HUES48 (cell line): Measurements from ENCODE around the gene TAL1.

ENCODE experiments used
- H3K27ac ChIP-seq: one replicate; pipeline ENCODE4 v1.7.0; 2013; ENCODE audit warnings: low read depth, low read length, inconsistent platforms
- H3K27me3 ChIP-seq: 2 replicates; pipeline ENCODE4 v1.6.1; 2013; ENCODE audit warnings: mild to moderate bottlenecking, low read length; ENCODE audit not compliant: control insufficient read depth, insufficient read depth
- H3K36me3 ChIP-seq: 2 replicates; pipeline ENCODE4 v1.6.1; 2013; ENCODE audit warnings: low read length; ENCODE audit not compliant: control insufficient read depth, insufficient read depth
- H3K4me1 ChIP-seq: 2 replicates; pipeline ENCODE4 v1.6.1; 2013; ENCODE audit warnings: mild to moderate bottlenecking, low read length; ENCODE audit not compliant: control insufficient read depth, insufficient read depth
- H3K4me3 ChIP-seq: 2 replicates; pipeline ENCODE4 v1.5.1; 2013; ENCODE audit warnings: mild to moderate bottlenecking, low read depth, low read length
- H3K9ac ChIP-seq: 2 replicates; pipeline ENCODE4 v1.6.1; 2013; ENCODE audit warnings: mild to moderate bottlenecking, low read depth, low read length, moderate library complexity
- H3K9me3 ChIP-seq: 2 replicates; pipeline ENCODE4 v1.6.1; 2013; ENCODE audit warnings: low read length; ENCODE audit not compliant: control insufficient read depth, insufficient read depth

Gene TAL1

GRCh38 chr1:47186267-47187185 lies 45.5 kb downstream of the TAL1 start:
- no peak overlapping the region for H3K27ac ChIP-seq
- no peak overlapping the region for H3K4me3 ChIP-seq
- H3K36me3 ChIP-seq, result no peaks in the 10 kb centered on the region
- no peak overlapping the region for H3K9ac ChIP-seq
- no peaks in the 10 kb centered on the region for H3K9me3 ChIP-seq
- H3K27me3 ChIP-seq, result peaks cover 3% of the 10 kb centered on the region
- no peaks in the 10 kb centered on the region for H3K4me1 ChIP-seq

- Histone ChIP-seq H3K4me1 (no peaks in the 10 kb centered on the region), H3K27ac (no peak overlapping the region)
Observed at GRCh38 chr1:47184822-47185677, 47.0 kb downstream of the TAL1 start.

GRCh38 chr1:47184090-47184821 lies 47.8 kb downstream of the TAL1 start:
- peaks cover 16% of the 10 kb centered on the region for H3K27me3 ChIP-seq
- no peaks in the 10 kb centered on the region for H3K9me3 ChIP-seq
- H3K4me1 ChIP-seq, result no peaks in the 10 kb centered on the region
- no peak overlapping the region for H3K9ac ChIP-seq
- no peak overlapping the region for H3K27ac ChIP-seq
- no peak overlapping the region for H3K4me3 ChIP-seq
- no peaks in the 10 kb centered on the region for H3K36me3 ChIP-seq

More at GRCh38 chr1:47184822-47185677, 47.0 kb downstream of the TAL1 start:
- Histone ChIP-seq H3K36me3 (no peaks in the 10 kb centered on the region), H3K9ac (no peak overlapping the region), H3K4me3 (no peak overlapping the region), H3K9me3 (no peaks in the 10 kb centered on the region), H3K27me3 (peaks cover 11% of the 10 kb centered on the region)

GRCh38 chr1:47183308-47184089 lies 48.5 kb downstream of the TAL1 start:
- Histone ChIP-seq H3K4me1 (no peaks in the 10 kb centered on the region), H3K9ac (no peak overlapping the region), H3K27ac (no peak overlapping the region), H3K36me3 (no peaks in the 10 kb centered on the region), H3K27me3 (peaks cover 16% of the 10 kb centered on the region), H3K4me3 (no peak overlapping the region), H3K9me3 (no peaks in the 10 kb centered on the region)

GRCh38 chr1:47182676-47183235 lies 49.3 kb downstream of the TAL1 start:
- Histone ChIP-seq H3K27ac (no peak overlapping the region), H3K9me3 (no peaks in the 10 kb centered on the region), H3K27me3 (peaks cover 16% of the 10 kb centered on the region), H3K4me3 (no peak overlapping the region), H3K36me3 (no peaks in the 10 kb centered on the region), H3K9ac (no peak overlapping the region), H3K4me1 (no peaks in the 10 kb centered on the region)

DNA sequence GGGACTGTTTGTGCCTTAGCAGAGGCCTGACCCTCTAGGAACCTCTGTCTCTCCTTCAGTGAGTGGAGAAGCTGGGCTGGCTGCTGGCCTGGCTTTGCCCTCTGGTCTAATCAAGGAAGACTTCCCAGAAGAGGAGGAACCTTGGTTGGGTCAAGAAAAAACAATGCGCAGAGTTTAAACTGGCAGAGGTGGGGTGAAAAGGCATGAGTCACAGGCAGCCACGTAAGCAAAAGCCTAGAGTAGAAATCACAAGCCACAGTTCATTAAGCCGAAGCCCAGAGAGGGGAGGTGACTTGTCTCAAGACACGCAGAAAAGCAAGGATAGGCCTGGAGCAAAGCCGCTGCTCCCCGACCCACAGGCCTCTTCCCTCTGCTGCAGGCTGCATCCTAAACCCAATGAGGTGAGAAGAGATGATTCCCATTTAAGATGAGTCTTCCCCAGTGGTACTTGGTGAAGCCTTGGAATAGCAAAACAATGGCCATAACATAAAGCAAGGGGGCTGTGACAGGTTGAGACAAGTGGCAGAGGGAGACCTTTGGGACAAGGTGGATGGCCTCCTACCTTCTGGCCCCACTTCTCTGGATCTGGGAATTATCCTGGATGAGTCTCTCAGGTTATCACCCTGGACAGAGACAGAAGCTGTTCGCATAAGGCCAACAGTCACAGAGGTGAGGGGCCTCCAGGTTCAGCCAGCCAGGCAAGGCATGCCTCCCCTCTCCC lies 49.9 kb downstream of the TAL1 start:
- H3K36me3 ChIP-seq, result no peaks in the 10 kb centered on the region
- H3K4me1 ChIP-seq, result no peaks in the 10 kb centered on the region
- H3K27ac ChIP-seq, result no peak overlapping the region
- H3K27me3 ChIP-seq, result peaks cover 16% of the 10 kb centered on the region
- H3K9ac ChIP-seq, result no peak overlapping the region
- no peak overlapping the region for H3K4me3 ChIP-seq
- H3K9me3 ChIP-seq, result no peaks in the 10 kb centered on the region

- H3K9ac ChIP-seq, result no peak overlapping the region
- no peak overlapping the region for H3K27ac ChIP-seq
- H3K27me3 ChIP-seq, result peaks cover 16% of the 10 kb centered on the region
- no peaks in the 10 kb centered on the region for H3K9me3 ChIP-seq
- H3K36me3 ChIP-seq, result no peaks in the 10 kb centered on the region
- H3K4me1 ChIP-seq, result no peaks in the 10 kb centered on the region
- H3K4me3 ChIP-seq, result no peak overlapping the region
Observed at GRCh38 chr1:47181095-47181954, 50.7 kb downstream of the TAL1 start.

DNA sequence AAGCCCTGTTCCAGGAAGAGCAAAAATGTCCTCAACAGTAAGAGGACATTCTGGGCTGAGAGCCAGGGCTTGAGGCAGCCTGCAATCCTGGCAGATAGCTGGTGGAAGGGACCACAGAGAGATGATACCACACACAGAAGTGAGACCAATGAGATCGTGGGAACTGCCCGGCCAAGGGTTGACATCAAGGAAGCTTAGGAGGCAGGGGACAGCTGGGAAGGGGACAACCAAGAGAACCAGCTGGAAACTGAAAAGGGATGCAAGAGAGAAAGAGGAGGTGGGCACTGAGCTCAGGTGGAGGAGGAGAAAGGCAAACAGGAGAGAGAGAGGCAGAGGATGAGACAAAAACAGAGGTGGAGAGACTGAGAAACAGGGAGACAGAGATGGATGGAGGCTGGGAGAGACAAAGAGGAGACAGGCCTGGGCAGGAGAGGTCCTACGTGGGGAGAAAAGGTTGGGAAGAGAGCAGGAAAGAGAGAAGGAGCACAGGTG lies 51.4 kb downstream of the TAL1 start:
- H3K27ac ChIP-seq, result no peak overlapping the region

GRCh38 chr1:47179988-47180563 lies 51.9 kb downstream of the TAL1 start:
- H3K27ac ChIP-seq, result no peak overlapping the region
- no peak overlapping the region for H3K4me3 ChIP-seq
- H3K27me3 ChIP-seq, result peaks cover 16% of the 10 kb centered on the region
- no peaks in the 10 kb centered on the region for H3K9me3 ChIP-seq
- H3K36me3 ChIP-seq, result no peaks in the 10 kb centered on the region
- H3K9ac ChIP-seq, result no peak overlapping the region
- no peaks in the 10 kb centered on the region for H3K4me1 ChIP-seq

More for the DNA sequence above, 51.4 kb downstream of the TAL1 start:
- H3K4me1 ChIP-seq, result no peaks in the 10 kb centered on the region
- H3K27me3 ChIP-seq, result peaks cover 16% of the 10 kb centered on the region
- no peak overlapping the region for H3K4me3 ChIP-seq
- H3K9ac ChIP-seq, result no peak overlapping the region
- no peaks in the 10 kb centered on the region for H3K36me3 ChIP-seq
- no peaks in the 10 kb centered on the region for H3K9me3 ChIP-seq
